Small intestine (tissue), 7 donors: ENCODE results near the gene AREG. TPM values are rescaled to one million over a fixed set of nuclear protein-coding genes. Genes with fewer than 3 reads are reported as not detected.

Experiments used
- DNase-seq, 2 donors: peaks; one replicate each; pipeline versions ENCODE4 v3.0.0 to v3.0.0-alpha.2; 2013
- FAIRE-seq: peaks from 2 replicates; lab custom pipeline; 2012; peaks lifted over from hg19 to GRCh38; lab: Jason Lieb, UNC
- H3K27ac ChIP-seq, 3 donors: one replicate each; pipeline ENCODE4 v1.5.1; 2013; ENCODE audit warnings: low read length in 2 of 3, mild to moderate bottlenecking in 2 of 3, control low read depth in 1 of 3, inconsistent platforms in 1 of 3, low read depth in 1 of 3, moderate library complexity in 1 of 3
- H3K27me3 ChIP-seq, 3 donors: one replicate each; pipeline ENCODE4 v1.6.1; 2013; ENCODE audit warnings: low read length in 3 of 3, inconsistent platforms in 1 of 3; ENCODE audit not compliant: control insufficient read depth in 3 of 3, insufficient read depth in 3 of 3
- H3K36me3 ChIP-seq, 3 donors: one replicate each; pipeline ENCODE4 v1.6.1; 2013; ENCODE audit warnings: low read length in 3 of 3, inconsistent platforms in 1 of 3, low read depth in 1 of 3, mild to moderate bottlenecking in 1 of 3, moderate library complexity in 1 of 3; ENCODE audit not compliant: control insufficient read depth in 3 of 3, insufficient read depth in 2 of 3
- H3K4me1 ChIP-seq, 3 donors: one replicate each; pipeline ENCODE4 v1.6.1; 2013; ENCODE audit warnings: low read length in 2 of 3, inconsistent platforms in 1 of 3, low read depth in 1 of 3, mild to moderate bottlenecking in 1 of 3, moderate library complexity in 1 of 3; ENCODE audit not compliant: control insufficient read depth in 3 of 3, insufficient read depth in 2 of 3
- H3K4me3 ChIP-seq, 3 donors: one replicate each; pipeline ENCODE4 v1.5.1; 2013; ENCODE audit warnings: low read length in 3 of 3, control low read depth in 1 of 3, inconsistent platforms in 1 of 3, low read depth in 1 of 3, mild to moderate bottlenecking in 1 of 3, moderate library complexity in 1 of 3
- H3K9me3 ChIP-seq, 2 donors: one replicate each; pipeline ENCODE4 v1.6.1; 2013; ENCODE audit warnings: low read depth in 1 of 2, low read length in 1 of 2; ENCODE audit not compliant: control insufficient read depth in 2 of 2, insufficient read depth in 1 of 2
- WGBS, 3 donors: extraction: QIAGEN DNeasy Blood & Tissue Kit; methylation state at CpG; one replicate each; pipeline ENCODE4 v1.1.7; 2013; 5-methylcytosine and 5-hydroxymethylcytosine counted together
- polyA plus RNA-seq, 4 donors: library from polyadenylated mRNA; stranded (reverse) in 3 of 4; unstranded in 1 of 4; fragments of 200-250 nt in 3 of 4; fragments of 120-200 nt in 1 of 4; gene quantifications; one replicate each; pipeline versions ENCODE4 v1.2.1 to v1.2.3, GENCODE V29; 2013
- donor health status: healthy with polysubstance abuse.
- donor health status: control.
- donor health status: control.
- donor health status: Bipolar disorder and iron deficiency.
- donor health status: healthy.

Gene AREG
- polyA plus RNA-seq, 4 donors = 1.3 to 13.2 (median 3.8) TPM

- Histone ChIP-seq H3K4me1 (no peaks in the 10 kb centered on the region), H3K27ac (no peak overlapping the region), H3K4me3 (no peak overlapping the region), H3K36me3 (no peaks in the 10 kb centered on the region), H3K9me3 (no peaks in the 10 kb centered on the region), H3K27me3 (no peaks in the 10 kb centered on the region)
- peak; percentile 21 to 76 for DNase-seq
- no peak for FAIRE-seq
- WGBS, 3 donors = 3 to 20% (median 9%) methylated on average over 1 of the region's 1 CpG
These were observed 21.8 kb upstream of the AREG start for GRCh38 chr4:74423104-74423503.

GRCh38 chr4:74424111-74424510, 20.8 kb upstream of the AREG start:
- 92 to 96% (median 92%) methylated on average over 2 of the region's 2 CpGs for WGBS, 3 donors
- Histone ChIP-seq H3K9me3 (no peaks in the 10 kb centered on the region), H3K27me3 (no peaks in the 10 kb centered on the region), H3K4me1 (no peaks in the 10 kb centered on the region), H3K36me3 (no peaks in the 10 kb centered on the region), H3K4me3 (no peak overlapping the region), H3K27ac (no peak overlapping the region)
- FAIRE-seq (no peak), DNase-seq (no peak)

GRCh38 chr4:74426101-74426500, 18.8 kb upstream of the AREG start:
- no peak overlapping the region for H3K4me3 ChIP-seq
- H3K4me1 ChIP-seq = no peaks in the 10 kb centered on the region
- H3K9me3 ChIP-seq = no peaks in the 10 kb centered on the region
- no peak overlapping the region for H3K27ac ChIP-seq
- no peaks in the 10 kb centered on the region for H3K36me3 ChIP-seq
- H3K27me3 ChIP-seq = no peaks in the 10 kb centered on the region
- WGBS, 3 donors = 78 to 96% (median 93%) methylated on average over 1 of the region's 1 CpG
- DNase-seq = no peak
- FAIRE-seq = no peak

DNA sequence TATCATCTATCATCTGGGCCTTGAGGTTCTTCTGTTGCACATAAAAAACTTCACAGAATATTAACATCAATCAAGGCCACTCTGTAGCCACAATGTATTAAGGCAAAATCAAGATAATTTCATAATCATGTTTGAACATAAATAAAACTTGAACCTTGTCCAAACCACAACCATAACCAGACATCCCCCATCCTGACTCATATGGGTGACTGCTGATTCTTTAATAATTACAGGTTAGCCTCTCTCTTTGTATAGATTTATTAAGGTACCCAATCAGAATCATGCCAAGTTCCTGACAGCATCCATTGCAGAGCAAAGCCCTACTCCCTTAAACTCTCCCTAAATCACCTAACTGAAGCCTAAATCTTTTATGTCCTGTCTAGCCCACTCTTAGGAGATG, 16.7 kb upstream of the AREG start:
- Histone ChIP-seq H3K4me3 (no peak overlapping the region), H3K9me3 (no peaks in the 10 kb centered on the region), H3K27me3 (no peaks in the 10 kb centered on the region), H3K4me1 (no peaks in the 10 kb centered on the region), H3K36me3 (no peaks in the 10 kb centered on the region), H3K27ac (no peak overlapping the region)
- FAIRE-seq (no peak), DNase-seq (no peak)

DNA sequence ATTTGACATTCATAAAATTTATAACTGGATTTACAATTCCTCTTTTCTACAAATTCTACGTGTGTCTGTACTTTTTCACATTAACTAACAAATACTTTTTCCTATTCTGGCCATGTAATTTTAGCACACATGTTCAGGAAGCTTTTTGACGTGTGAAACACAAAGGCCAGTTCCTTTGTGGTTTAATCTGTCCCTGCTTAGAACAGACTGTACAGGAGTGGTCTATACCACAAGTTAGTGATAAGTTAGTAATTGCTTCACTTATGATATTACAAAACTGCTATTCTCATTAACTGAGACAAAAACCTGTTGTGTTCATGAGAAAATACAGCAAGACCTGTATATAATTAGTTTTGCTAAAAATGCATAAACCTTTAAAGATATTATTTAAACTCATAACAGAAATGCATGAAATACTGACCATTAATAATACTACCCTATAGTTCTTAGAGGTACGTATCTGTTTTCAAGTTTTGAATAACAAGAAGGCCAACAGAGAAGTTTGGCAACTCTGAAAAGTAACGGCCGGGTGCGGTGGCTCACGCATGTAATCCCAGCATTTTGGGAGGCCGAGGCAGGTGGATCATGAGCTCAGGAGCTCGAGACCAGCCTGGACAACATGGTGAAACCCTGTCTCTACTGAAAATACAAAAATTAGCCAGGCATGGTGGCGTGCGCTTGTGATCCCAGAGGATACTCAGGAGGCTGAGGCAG, 13.7 kb upstream of the AREG start:
- H3K9me3 ChIP-seq = peaks cover 0 to 5% of the 10 kb centered on the region in 2 donors
- 76 to 86% (median 80%) methylated on average over 11 of the region's 11 CpGs for WGBS, 3 donors
- DNase-seq = peak in 1 of 2 donors; percentile 33
- H3K36me3 ChIP-seq = no peaks in the 10 kb centered on the region
- FAIRE-seq = no peak
- H3K4me1 ChIP-seq = no peaks in the 10 kb centered on the region
- H3K27ac ChIP-seq = peak overlapping the region in 1 of 3 donors; percentile 43
- no peaks in the 10 kb centered on the region for H3K27me3 ChIP-seq
- H3K4me3 ChIP-seq = no peak overlapping the region

DNA sequence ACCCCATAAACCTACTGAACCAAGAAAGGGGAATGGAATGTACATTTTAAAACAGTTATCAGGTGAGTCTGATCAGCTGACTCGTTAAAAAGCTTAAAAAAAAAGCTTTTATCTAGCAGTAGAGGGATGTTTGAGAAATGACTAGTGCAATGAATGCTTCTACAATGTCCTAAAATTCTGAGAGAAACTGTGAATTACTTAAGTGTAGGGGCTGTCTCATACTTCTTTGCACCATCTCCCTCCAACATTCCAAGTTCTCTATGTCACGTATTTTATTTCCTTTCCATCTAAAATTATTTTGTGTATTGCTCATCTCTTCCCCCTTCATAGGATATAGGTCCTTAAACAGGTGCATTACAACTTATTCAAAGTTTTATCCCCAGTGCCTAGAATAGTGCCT, 11.9 kb upstream of the AREG start:
- Histone ChIP-seq H3K4me1 (no peaks in the 10 kb centered on the region), H3K9me3 (peaks cover 0 to 5% of the 10 kb centered on the region in 2 donors), H3K36me3 (no peaks in the 10 kb centered on the region), H3K27ac (no peak overlapping the region), H3K27me3 (no peaks in the 10 kb centered on the region), H3K4me3 (no peak overlapping the region)
- WGBS, 3 donors = 76 to 79% (median 77%) methylated on average over 2 of the region's 2 CpGs
- no peak for FAIRE-seq
- no peak for DNase-seq

GRCh38 chr4:74433541-74434172, 11.3 kb upstream of the AREG start:
- Histone ChIP-seq H3K27me3 (no peaks in the 10 kb centered on the region), H3K27ac (no peak overlapping the region), H3K4me3 (no peak overlapping the region), H3K4me1 (no peaks in the 10 kb centered on the region), H3K9me3 (peaks cover 0 to 5% of the 10 kb centered on the region in 2 donors), H3K36me3 (no peaks in the 10 kb centered on the region)
- WGBS, 3 donors = 73 to 76% (median 76%) methylated on average over 7 of the region's 7 CpGs
- DNase-seq = no peak
- FAIRE-seq = no peak

- no peaks in the 10 kb centered on the region for H3K4me1 ChIP-seq
- no peak overlapping the region for H3K4me3 ChIP-seq
- H3K27ac ChIP-seq = no peak overlapping the region
- DNase-seq (no peak), FAIRE-seq (no peak)
- H3K36me3 ChIP-seq = no peaks in the 10 kb centered on the region
- 19 to 49% (median 38%) methylated on average over 1 of the region's 1 CpG for WGBS, 3 donors
- H3K27me3 ChIP-seq = no peaks in the 10 kb centered on the region
- peaks cover 0 to 5% of the 10 kb centered on the region in 2 donors for H3K9me3 ChIP-seq
These were observed 9.6 kb upstream of the AREG start for GRCh38 chr4:74435296-74435695.
